NCI-H524 treated with DMSO at 0.1 percent for 48 hours (cell line): ENCODE data around the gene CDH19.
"Not testable (repeated sequence)": the region's sequence is repeated elsewhere in the genome, so short reads cannot be mapped to it uniquely, and the experiment has no call there.

ENCODE experiments used
- DNase-seq: peaks from one replicate; lab custom pipeline; 2025; lab: John Stamatoyannopoulos, UW

Gene CDH19

GRCh38 chr18:66562279-66562678 is 41.6 kb downstream of the CDH19 start:
- no peak for DNase-seq

GRCh38 chr18:66560094-66560493 is 43.8 kb downstream of the CDH19 start:
- no peak for DNase-seq

- no peak for DNase-seq
Observed at GRCh38 chr18:66558773-66559172, 45.1 kb downstream of the CDH19 start.

- no peak for DNase-seq
Observed at GRCh38 chr18:66557091-66557490, 46.8 kb downstream of the CDH19 start.

- no peak for DNase-seq
Observed at GRCh38 chr18:66555585-66555984, 48.3 kb downstream of the CDH19 start.

GRCh38 chr18:66553824-66554223 is 50.1 kb downstream of the CDH19 start:
- no peak for DNase-seq

GRCh38 chr18:66550366-66550765 is 53.5 kb downstream of the CDH19 start:
- no peak for DNase-seq

- no peak for DNase-seq
Observed at GRCh38 chr18:66548747-66549146, 55.1 kb downstream of the CDH19 start.

- no peak for DNase-seq
Observed at GRCh38 chr18:66534110-66534509, 69.8 kb downstream of the CDH19 start.

- DNase-seq: no peak
Observed at GRCh38 chr18:66533693-66534092, 70.2 kb downstream of the CDH19 start.

- no peak for DNase-seq
Observed at GRCh38 chr18:66523219-66523991, 80.5 kb downstream of the CDH19 start.

GRCh38 chr18:66513996-66514395 is 89.9 kb downstream of the CDH19 start:
- DNase-seq: no peak

GRCh38 chr18:66511792-66512191 is 92.1 kb downstream of the CDH19 start:
- no peak for DNase-seq

- DNase-seq: no peak
Observed at GRCh38 chr18:66511289-66511688, 92.6 kb downstream of the CDH19 start.

GRCh38 chr18:66510357-66511045 is 93.4 kb downstream of the CDH19 start:
- DNase-seq: no peak

GRCh38 chr18:66508937-66509336 is 95.0 kb downstream of the CDH19 start:
- no peak for DNase-seq

- no peak for DNase-seq
Observed at GRCh38 chr18:66506178-66506577, 97.7 kb downstream of the CDH19 start.

GRCh38 chr18:66497351-66497750 is 106.5 kb downstream of the CDH19 start:
- no peak for DNase-seq

- peak; percentile 16 for DNase-seq
Observed at GRCh38 chr18:66495844-66496243, 108.0 kb downstream of the CDH19 start.

- DNase-seq: no peak
Observed at GRCh38 chr18:66473882-66474281, 130.0 kb downstream of the CDH19 start.

GRCh38 chr18:66466184-66466583 is 137.7 kb downstream of the CDH19 start:
- not testable (repeated sequence) for DNase-seq

GRCh38 chr18:66461344-66461743 is 142.5 kb downstream of the CDH19 start:
- no peak for DNase-seq

- no peak for DNase-seq
Observed at GRCh38 chr18:66457245-66457644, 146.6 kb downstream of the CDH19 start.
